GM19351 (cell line): Measurements from ENCODE around the gene GNG2.

ENCODE experiments used
- ATAC-seq: cut with Tn5 transposase; IDR thresholded peaks from one replicate; pipeline ENCODE4 v1.9.1; 2021; ENCODE audit warnings: mild to moderate bottlenecking, moderate library complexity; ENCODE audit not compliant: unreplicated experiment

Gene GNG2

GRCh38 chr14:51938137-51938536 lies 77.7 kb downstream of the GNG2 start:
- no peak for ATAC-seq

- ATAC-seq: no peak
Measured at GRCh38 chr14:51938821-51939220, 78.4 kb downstream of the GNG2 start.

GRCh38 chr14:51939226-51939625 lies 78.8 kb downstream of the GNG2 start:
- no peak for ATAC-seq

GRCh38 chr14:51939755-51940301 lies 79.4 kb downstream of the GNG2 start:
- no peak for ATAC-seq

GRCh38 chr14:51942971-51943370 lies 82.6 kb downstream of the GNG2 start:
- no peak for ATAC-seq

GRCh38 chr14:51950007-51950406 lies 89.6 kb downstream of the GNG2 start:
- no peak for ATAC-seq

GRCh38 chr14:51951656-51952055 lies 91.2 kb downstream of the GNG2 start:
- ATAC-seq: no peak

GRCh38 chr14:51954031-51954430 lies 93.6 kb downstream of the GNG2 start:
- no peak for ATAC-seq

GRCh38 chr14:51954657-51955056 lies 94.2 kb downstream of the GNG2 start:
- no peak for ATAC-seq

GRCh38 chr14:51957950-51958349 lies 97.5 kb downstream of the GNG2 start:
- ATAC-seq: no peak

GRCh38 chr14:51959928-51960327 lies 99.5 kb downstream of the GNG2 start:
- ATAC-seq: no peak

- no peak for ATAC-seq
Measured at GRCh38 chr14:51960866-51961265, 100.5 kb downstream of the GNG2 start.

GRCh38 chr14:51962711-51963110 lies 102.3 kb downstream of the GNG2 start:
- ATAC-seq: no peak

GRCh38 chr14:51963286-51963685 lies 102.9 kb downstream of the GNG2 start:
- no peak for ATAC-seq

- ATAC-seq: no peak
Measured at GRCh38 chr14:51967521-51967920, 107.1 kb downstream of the GNG2 start.

- no peak for ATAC-seq
Measured at GRCh38 chr14:51969852-51970540, 109.6 kb downstream of the GNG2 start.

- ATAC-seq: no peak
Measured at GRCh38 chr14:51972566-51972965, 112.2 kb downstream of the GNG2 start.

- no peak for ATAC-seq
Measured at GRCh38 chr14:51977075-51977474, 116.7 kb downstream of the GNG2 start.

- no peak for ATAC-seq
Measured at GRCh38 chr14:51978681-51979085, 118.3 kb downstream of the GNG2 start.

GRCh38 chr14:51979088-51979709 lies 118.8 kb downstream of the GNG2 start:
- peak; percentile 66 for ATAC-seq

- peak; percentile 62 for ATAC-seq
Measured at GRCh38 chr14:51981218-51981854, 120.9 kb downstream of the GNG2 start.

- ATAC-seq: no peak
Measured at GRCh38 chr14:51988221-51988620, 127.8 kb downstream of the GNG2 start.
